Stimulated activated CD4-positive, alpha-beta T cell treated with anti-CD3 and anti-CD28 coated beads, Interleukin-1b, Interleukin-23, amount 100 ng/mL, for 24 hours (primary cell): Measurements from ENCODE around the gene HS6ST1.

Source experiments
- DNase-seq, 4 experiments: peaks; one replicate each; pipeline ENCODE4 v3.0.0-alpha.2; 2020; ENCODE audit warnings: low read depth in 4 of 4, low spot score in 1 of 4

Gene HS6ST1

GRCh38 chr2:128284037-128284441 lies 34.6 kb downstream of the HS6ST1 start:
- DNase-seq = no peak

- DNase-seq = no peak
These were observed 35.5 kb downstream of the HS6ST1 start for GRCh38 chr2:128282976-128283810.

- no peak for DNase-seq
These were observed 36.3 kb downstream of the HS6ST1 start for GRCh38 chr2:128282246-128282975.

- no peak for DNase-seq
These were observed 36.8 kb downstream of the HS6ST1 start for GRCh38 chr2:128281852-128282245.

- no peak for DNase-seq
These were observed 37.8 kb downstream of the HS6ST1 start for GRCh38 chr2:128280901-128281321.

- DNase-seq = no peak
These were observed 38.4 kb downstream of the HS6ST1 start for GRCh38 chr2:128280158-128280871.

- no peak for DNase-seq
These were observed 38.9 kb downstream of the HS6ST1 start for GRCh38 chr2:128279786-128280157.

- DNase-seq = no peak
These were observed 39.7 kb downstream of the HS6ST1 start for GRCh38 chr2:128279009-128279408.

GRCh38 chr2:128277961-128278681 lies 40.5 kb downstream of the HS6ST1 start:
- DNase-seq = no peak

GRCh38 chr2:128276878-128277675 lies 41.6 kb downstream of the HS6ST1 start:
- DNase-seq = no peak

- DNase-seq = no peak
These were observed 43.1 kb downstream of the HS6ST1 start for GRCh38 chr2:128275498-128276045.

GRCh38 chr2:128274218-128274617 lies 44.5 kb downstream of the HS6ST1 start:
- no peak for DNase-seq

- DNase-seq = no peak
These were observed 45.1 kb downstream of the HS6ST1 start for GRCh38 chr2:128273469-128274081.

- DNase-seq = no peak
These were observed 45.8 kb downstream of the HS6ST1 start for GRCh38 chr2:128272601-128273468.

- no peak for DNase-seq
These were observed 46.6 kb downstream of the HS6ST1 start for GRCh38 chr2:128271911-128272600.

- no peak for DNase-seq
These were observed 47.1 kb downstream of the HS6ST1 start for GRCh38 chr2:128271597-128271910.

GRCh38 chr2:128270672-128271596 lies 47.7 kb downstream of the HS6ST1 start:
- DNase-seq = no peak
